GM21423 (cell line): ENCODE measurements around the gene CNPPD1.
A peak's percentile ranks its signal among the peaks of the same experiment; 100 is the strongest.
"Not testable (repeated sequence)": the region's sequence is repeated elsewhere in the genome, so short reads cannot be mapped to it uniquely, and the experiment has no call there.

Experiments used
- ATAC-seq: cut with Tn5 transposase; IDR thresholded peaks from one replicate; pipeline ENCODE4 v1.9.1; 2021; ENCODE audit warnings: mild to moderate bottlenecking, moderate library complexity; ENCODE audit not compliant: unreplicated experiment

CNPPD1 gene

GRCh38 chr2:219209236-219210195 lies 32.8 kb upstream of the CNPPD1 start:
- ATAC-seq: no peak

GRCh38 chr2:219207884-219208740 lies 31.4 kb upstream of the CNPPD1 start:
- no peak for ATAC-seq

GRCh38 chr2:219207134-219207883 lies 30.6 kb upstream of the CNPPD1 start:
- ATAC-seq: no peak

- ATAC-seq: peak; percentile 95
These were observed 29.8 kb upstream of the CNPPD1 start, which contains the start of gene ZFAND2B for GRCh38 chr2:219206328-219207133. TSS of gene ZFAND2B (plus strand) at chr2:219206782. CDS start at chr2:219206988, 206 bp downstream.

GRCh38 chr2:219205981-219206327 lies 29.2 kb upstream of the CNPPD1 start:
- no peak for ATAC-seq

GRCh38 chr2:219205165-219205538 lies 28.4 kb upstream of the CNPPD1 start:
- ATAC-seq: no peak

- no peak for ATAC-seq
These were observed 27.9 kb upstream of the CNPPD1 start for GRCh38 chr2:219204425-219205164.

GRCh38 chr2:219201331-219201730 lies 24.6 kb upstream of the CNPPD1 start:
- not testable (repeated sequence) for ATAC-seq

- ATAC-seq: not testable (repeated sequence)
These were observed 24.0 kb upstream of the CNPPD1 start for GRCh38 chr2:219200502-219201326.

- no peak for ATAC-seq
These were observed 22.9 kb upstream of the CNPPD1 start for GRCh38 chr2:219199470-219200211.

- ATAC-seq: no peak
These were observed 22.2 kb upstream of the CNPPD1 start for GRCh38 chr2:219198974-219199373.

GRCh38 chr2:219197388-219197787 lies 20.7 kb upstream of the CNPPD1 start:
- ATAC-seq: no peak

- no peak for ATAC-seq
These were observed 10.2 kb upstream of the CNPPD1 start for GRCh38 chr2:219186754-219187456.

GRCh38 chr2:219184121-219184520 lies 7.4 kb upstream of the CNPPD1 start:
- ATAC-seq: no peak

- ATAC-seq: no peak
These were observed 6.5 kb upstream of the CNPPD1 start for GRCh38 chr2:219183151-219183772.

- no peak for ATAC-seq
These were observed 5.8 kb upstream of the CNPPD1 start for GRCh38 chr2:219182331-219183150.
